ENCODE results near the gene PHIP. TPM values are rescaled to one million over a fixed set of nuclear protein-coding genes. Genes with fewer than 3 reads are reported as not detected.
A peak's percentile ranks its signal among the peaks of the same experiment; 100 is the strongest.

Gene PHIP
- total RNA-seq, 1 donor from 2014 or later = 35.2 TPM

DNA sequence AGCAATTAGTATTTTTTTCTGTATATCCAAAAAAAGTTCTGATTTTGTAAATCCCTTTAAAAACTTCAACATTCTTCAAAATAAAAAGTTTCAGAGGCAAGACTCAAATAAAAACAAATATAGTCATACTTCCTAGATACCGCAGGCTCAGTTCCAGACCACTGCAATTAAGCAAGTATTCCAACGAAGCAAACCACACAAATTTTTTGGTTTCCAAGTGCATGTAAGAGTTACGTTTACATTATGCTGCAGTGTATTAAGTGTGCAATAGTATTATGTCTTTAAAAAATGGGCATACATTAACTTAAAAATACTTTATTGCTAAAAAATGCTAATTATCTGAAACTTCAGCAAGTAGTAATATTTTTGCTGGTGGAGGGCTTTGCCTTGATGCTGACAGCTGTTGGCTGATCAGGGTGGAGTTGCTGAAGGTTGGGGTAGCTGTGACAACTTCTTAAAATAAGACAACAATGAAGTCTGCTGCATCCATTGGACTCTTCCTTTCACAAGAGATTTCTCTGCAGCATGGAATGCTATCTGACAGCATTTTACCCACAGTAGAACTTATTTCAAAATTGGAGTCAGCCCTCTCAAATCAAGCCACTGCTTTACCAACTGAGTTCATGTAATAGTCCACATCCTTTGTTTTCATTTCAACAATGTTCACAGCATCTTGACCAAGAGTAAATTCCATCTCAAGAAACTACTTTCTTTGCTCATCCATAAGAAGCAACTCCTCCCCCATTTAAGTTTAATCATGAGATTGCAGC is 46.0 kb downstream of the PHIP start:
- Mint-ChIP-seq H3K4me3 (ENCODE audit: low read depth) (no peak overlapping the region), H3K9me3 (no peaks in the 10 kb centered on the region), H3K27me3 (ENCODE audit: low read depth) (no peaks in the 10 kb centered on the region), H3K4me1 (ENCODE audit: low read depth) (peaks cover 50% of the 10 kb centered on the region), H3K27ac (no peak overlapping the region), H3K36me3 (ENCODE audit: low read depth) (peaks cover 62% of the 10 kb centered on the region)
- intact Hi-C loops (cut with micrococcal nuclease) = no loop called here
- DNase-seq (ENCODE audit: low spot score) = no peak

DNA sequence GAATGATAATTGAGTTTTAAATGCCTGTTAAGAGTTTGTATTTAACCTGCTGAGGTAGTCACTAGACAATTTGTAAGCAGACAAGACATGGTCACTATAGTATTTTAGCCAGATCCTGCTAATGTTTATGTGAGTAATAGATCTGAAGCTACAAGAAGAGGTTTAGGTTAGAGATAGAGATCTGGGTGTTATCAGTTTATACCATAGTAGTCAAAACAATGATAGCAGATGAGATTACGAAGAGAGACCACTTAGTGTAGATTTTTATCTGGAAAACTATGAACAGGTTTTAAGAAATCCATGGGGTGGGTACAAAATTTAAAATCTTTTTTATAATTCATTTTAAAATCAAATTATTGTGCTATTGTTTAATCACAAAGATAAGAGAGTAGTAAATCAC is 47.5 kb downstream of the PHIP start:
- peaks cover 46% of the 10 kb centered on the region for H3K4me1 Mint-ChIP-seq (ENCODE audit: low read depth)
- intact Hi-C loops (cut with micrococcal nuclease) = no loop called here
- H3K27ac Mint-ChIP-seq = peak overlapping the region; percentile 1
- H3K27me3 Mint-ChIP-seq (ENCODE audit: low read depth) = no peaks in the 10 kb centered on the region
- no peaks in the 10 kb centered on the region for H3K9me3 Mint-ChIP-seq
- H3K36me3 Mint-ChIP-seq (ENCODE audit: low read depth) = peaks cover 51% of the 10 kb centered on the region
- H3K4me3 Mint-ChIP-seq (ENCODE audit: low read depth) = no peak overlapping the region
- DNase-seq (ENCODE audit: low spot score) = no peak

DNA sequence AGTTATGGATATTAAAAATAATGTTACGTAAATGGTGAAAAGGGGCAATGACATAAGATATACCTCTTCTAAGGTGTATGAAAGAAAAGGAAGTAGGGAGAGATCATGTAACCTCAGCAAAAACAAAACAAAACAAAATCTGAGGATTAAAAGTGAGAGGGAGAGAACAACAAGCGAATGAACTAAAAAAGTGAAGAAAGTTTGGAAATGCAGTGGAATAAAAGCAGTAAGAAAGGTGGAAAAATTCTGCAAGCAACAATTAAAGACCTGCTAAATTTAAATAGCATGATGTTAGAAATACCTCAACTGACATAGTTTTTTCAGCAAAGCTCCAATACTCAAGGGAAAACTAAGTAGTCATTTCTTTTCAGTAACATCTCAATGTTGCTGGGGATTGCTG is 48.0 kb downstream of the PHIP start:
- H3K4me1 Mint-ChIP-seq (ENCODE audit: low read depth) = peaks cover 43% of the 10 kb centered on the region
- H3K9me3 Mint-ChIP-seq = no peaks in the 10 kb centered on the region
- intact Hi-C loops (cut with micrococcal nuclease) = no loop called here
- no peak overlapping the region for H3K27ac Mint-ChIP-seq
- no peak for DNase-seq (ENCODE audit: low spot score)
- H3K36me3 Mint-ChIP-seq (ENCODE audit: low read depth) = peaks cover 53% of the 10 kb centered on the region
- H3K4me3 Mint-ChIP-seq (ENCODE audit: low read depth) = no peak overlapping the region
- no peaks in the 10 kb centered on the region for H3K27me3 Mint-ChIP-seq (ENCODE audit: low read depth)

DNA sequence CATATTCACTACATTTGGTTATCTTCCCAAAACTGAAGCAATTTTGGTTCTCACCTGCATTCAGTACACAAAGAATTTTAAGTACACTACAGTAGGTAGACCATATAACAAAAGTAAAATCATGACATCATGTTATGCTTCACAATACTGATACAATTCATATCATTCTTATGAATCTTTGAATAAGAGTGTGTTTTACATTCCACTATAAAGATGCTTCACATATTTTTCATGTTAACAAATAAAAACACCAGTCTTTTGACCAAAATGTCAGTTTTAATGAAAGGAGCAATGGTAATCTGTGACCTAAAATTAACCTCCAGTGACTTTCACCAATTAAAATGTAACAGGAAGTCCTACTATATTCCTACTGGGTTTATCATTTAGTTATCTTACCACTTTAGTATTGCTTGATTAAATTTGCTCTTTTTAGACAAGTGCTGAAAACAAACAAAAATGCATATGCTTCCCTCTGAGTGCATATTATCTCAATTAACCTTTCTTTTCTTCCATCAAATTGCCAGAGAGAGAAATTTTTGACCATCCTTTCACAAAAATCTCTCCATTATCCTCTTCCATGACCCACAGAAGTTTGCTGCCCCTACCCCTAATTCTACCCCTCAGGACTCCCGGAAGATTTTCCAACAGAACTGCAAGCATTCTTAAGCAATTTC is 49.3 kb downstream of the PHIP start:
- no peaks in the 10 kb centered on the region for H3K27me3 Mint-ChIP-seq (ENCODE audit: low read depth)
- H3K9me3 Mint-ChIP-seq = no peaks in the 10 kb centered on the region
- intact Hi-C loops (cut with micrococcal nuclease) = no loop called here
- H3K4me3 Mint-ChIP-seq (ENCODE audit: low read depth) = no peak overlapping the region
- H3K4me1 Mint-ChIP-seq (ENCODE audit: low read depth) = peaks cover 37% of the 10 kb centered on the region
- DNase-seq (ENCODE audit: low spot score) = no peak
- H3K36me3 Mint-ChIP-seq (ENCODE audit: low read depth) = peaks cover 47% of the 10 kb centered on the region
- H3K27ac Mint-ChIP-seq = peak overlapping the region; percentile 19

DNA sequence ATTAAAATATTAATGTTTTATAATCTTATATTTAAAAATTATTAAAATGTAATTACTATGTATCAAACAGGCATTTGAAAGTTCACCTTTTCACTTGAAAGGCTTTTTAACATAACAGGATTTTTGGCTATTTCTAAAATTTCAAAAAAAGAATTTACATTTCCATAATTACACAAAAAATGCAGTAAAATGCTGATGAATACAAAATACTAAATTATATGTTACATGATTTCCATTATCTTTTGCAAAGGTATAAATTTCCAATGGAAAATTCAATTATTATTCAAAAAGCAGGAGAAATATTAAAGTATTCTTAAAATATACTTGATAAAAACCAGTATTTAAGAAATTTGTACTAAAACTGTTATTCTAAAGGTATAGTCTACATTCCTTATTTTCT is 66.1 kb downstream of the PHIP start:
- no peaks in the 10 kb centered on the region for H3K9me3 Mint-ChIP-seq
- peaks cover 65% of the 10 kb centered on the region for H3K36me3 Mint-ChIP-seq (ENCODE audit: low read depth)
- H3K4me3 Mint-ChIP-seq (ENCODE audit: low read depth) = no peak overlapping the region
- no peak for DNase-seq (ENCODE audit: low spot score)
- intact Hi-C loops (cut with micrococcal nuclease) = no loop called here
- no peaks in the 10 kb centered on the region for H3K27me3 Mint-ChIP-seq (ENCODE audit: low read depth)
- H3K27ac Mint-ChIP-seq = no peak overlapping the region
- H3K4me1 Mint-ChIP-seq (ENCODE audit: low read depth) = peaks cover 12% of the 10 kb centered on the region

DNA sequence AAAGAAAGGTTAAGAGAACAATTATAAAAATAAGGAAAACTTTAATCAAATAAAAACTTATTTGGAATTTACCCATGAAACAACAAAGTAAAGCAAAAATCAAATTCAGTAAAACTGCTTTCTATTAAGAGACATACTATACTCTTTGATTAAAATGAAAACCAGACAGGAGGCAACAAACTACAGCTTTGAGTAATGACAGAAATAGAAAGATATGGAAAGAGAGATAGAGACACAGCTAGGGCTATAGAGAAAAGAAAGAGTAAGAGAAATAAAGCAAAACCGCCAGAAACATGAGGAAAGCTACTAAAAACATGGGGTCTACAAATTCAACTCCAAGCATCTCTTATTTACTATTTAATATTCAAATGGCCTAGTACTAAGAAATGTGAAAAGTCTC is 67.6 kb downstream of the PHIP start:
- H3K4me1 Mint-ChIP-seq (ENCODE audit: low read depth) = peaks cover 15% of the 10 kb centered on the region
- no peaks in the 10 kb centered on the region for H3K9me3 Mint-ChIP-seq
- no peak overlapping the region for H3K27ac Mint-ChIP-seq
- intact Hi-C loops (cut with micrococcal nuclease) = no loop called here
- no peak for DNase-seq (ENCODE audit: low spot score)
- no peak overlapping the region for H3K4me3 Mint-ChIP-seq (ENCODE audit: low read depth)
- H3K36me3 Mint-ChIP-seq (ENCODE audit: low read depth) = peaks cover 58% of the 10 kb centered on the region
- no peaks in the 10 kb centered on the region for H3K27me3 Mint-ChIP-seq (ENCODE audit: low read depth)

DNA sequence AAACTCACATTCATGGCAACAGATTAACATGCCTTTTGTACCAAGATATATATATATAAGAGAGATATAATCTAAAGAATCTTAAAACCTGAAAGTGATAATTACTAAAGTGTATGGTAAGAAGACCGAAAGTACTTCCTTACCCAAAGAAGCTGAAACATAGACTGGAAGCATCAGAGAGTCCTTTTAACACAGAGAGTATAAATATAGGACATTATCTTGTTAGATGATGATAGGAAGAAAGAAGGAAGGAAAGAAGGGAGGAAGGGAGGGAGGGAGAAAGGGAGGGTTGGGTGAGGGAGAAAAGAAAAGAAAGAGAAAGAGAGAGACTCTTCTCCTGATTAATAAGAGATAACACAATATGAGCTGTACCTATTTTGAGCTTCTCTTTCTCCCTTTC is 68.2 kb downstream of the PHIP start:
- Mint-ChIP-seq H3K36me3 (ENCODE audit: low read depth) (peaks cover 52% of the 10 kb centered on the region), H3K9me3 (no peaks in the 10 kb centered on the region), H3K27ac (no peak overlapping the region), H3K4me3 (ENCODE audit: low read depth) (no peak overlapping the region), H3K27me3 (ENCODE audit: low read depth) (no peaks in the 10 kb centered on the region), H3K4me1 (ENCODE audit: low read depth) (peaks cover 18% of the 10 kb centered on the region)
- DNase-seq (ENCODE audit: low spot score) = no peak
- intact Hi-C loops (cut with micrococcal nuclease) = no loop called here

DNA sequence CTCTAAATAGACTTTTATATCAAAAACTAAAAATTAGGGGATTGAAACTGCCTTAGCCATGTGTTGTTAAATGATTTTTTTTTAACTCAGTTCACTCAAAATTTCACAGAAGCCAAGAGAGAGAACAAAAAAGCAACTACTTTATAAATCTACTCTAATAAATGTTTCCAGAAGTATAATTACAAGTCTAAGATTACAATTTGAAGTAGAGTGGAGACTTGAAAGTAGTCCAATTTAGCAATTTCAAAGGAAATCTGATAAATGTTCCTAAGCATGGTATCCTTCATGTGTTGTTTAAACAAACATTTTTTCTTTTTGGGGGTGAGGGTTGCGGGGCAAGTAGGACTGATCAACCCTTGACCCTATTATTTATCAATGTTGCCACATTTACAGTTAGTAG is 72.6 kb downstream of the PHIP start:
- intact Hi-C loops (cut with micrococcal nuclease) = no loop called here
- Mint-ChIP-seq H3K4me3 (ENCODE audit: low read depth) (no peak overlapping the region), H3K36me3 (ENCODE audit: low read depth) (peaks cover 56% of the 10 kb centered on the region), H3K27ac (no peak overlapping the region), H3K9me3 (no peaks in the 10 kb centered on the region), H3K27me3 (ENCODE audit: low read depth) (no peaks in the 10 kb centered on the region), H3K4me1 (ENCODE audit: low read depth) (peaks cover 14% of the 10 kb centered on the region)
- DNase-seq (ENCODE audit: low spot score) = no peak

DNA sequence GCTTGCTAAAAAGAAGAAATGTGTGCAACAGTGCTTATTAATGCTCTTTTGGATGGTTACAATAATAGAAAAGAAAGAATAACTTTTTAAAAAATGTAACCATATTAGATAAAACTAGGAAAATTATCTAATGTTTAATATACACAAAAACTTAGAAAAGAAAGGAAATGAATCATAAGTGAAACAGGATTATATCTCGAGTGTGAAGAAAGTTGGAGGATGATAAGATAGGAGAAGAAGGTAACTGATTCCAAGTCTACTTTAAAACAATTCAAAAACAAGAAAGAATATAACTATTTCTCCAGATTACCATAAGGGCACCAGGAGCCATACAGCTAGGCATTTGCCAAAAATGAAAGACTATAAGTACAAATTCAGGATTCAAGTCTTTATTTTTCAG is 73.0 kb downstream of the PHIP start:
- intact Hi-C loops (cut with micrococcal nuclease) = no loop called here
- DNase-seq (ENCODE audit: low spot score) = no peak
- no peak overlapping the region for H3K4me3 Mint-ChIP-seq (ENCODE audit: low read depth)

DNA sequence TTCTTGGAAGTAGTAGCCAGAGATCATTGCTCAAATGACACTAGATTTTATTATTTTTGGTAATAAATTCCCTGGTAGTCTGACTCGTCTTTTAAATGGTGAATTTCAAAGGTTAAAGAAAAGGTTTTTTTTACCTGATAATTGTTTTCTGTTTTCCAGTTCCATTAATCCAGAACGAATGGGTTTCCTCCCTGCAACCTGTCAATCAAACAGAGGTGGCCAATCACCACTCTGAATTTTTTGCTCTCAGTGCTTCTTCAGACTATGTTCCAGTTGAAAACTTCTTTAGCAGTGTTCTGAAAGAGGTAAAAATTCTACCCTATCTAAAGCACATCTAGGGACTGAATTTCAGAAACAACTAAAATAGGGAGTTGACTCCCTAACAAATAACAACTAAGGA is 73.8 kb downstream of the PHIP start:
- DNase-seq (ENCODE audit: low spot score) = no peak
- Mint-ChIP-seq H3K27ac (no peak overlapping the region), H3K4me1 (ENCODE audit: low read depth) (peaks cover 8% of the 10 kb centered on the region), H3K36me3 (ENCODE audit: low read depth) (peaks cover 52% of the 10 kb centered on the region), H3K27me3 (ENCODE audit: low read depth) (no peaks in the 10 kb centered on the region), H3K9me3 (no peaks in the 10 kb centered on the region), H3K4me3 (ENCODE audit: low read depth) (no peak overlapping the region)
- intact Hi-C loops (cut with micrococcal nuclease) = no loop called here

More for the DNA sequence above, 73.0 kb downstream of the PHIP start:
- Mint-ChIP-seq H3K27ac (no peak overlapping the region), H3K27me3 (ENCODE audit: low read depth) (no peaks in the 10 kb centered on the region), H3K9me3 (no peaks in the 10 kb centered on the region), H3K36me3 (ENCODE audit: low read depth) (peaks cover 54% of the 10 kb centered on the region), H3K4me1 (ENCODE audit: low read depth) (peaks cover 10% of the 10 kb centered on the region)

DNA sequence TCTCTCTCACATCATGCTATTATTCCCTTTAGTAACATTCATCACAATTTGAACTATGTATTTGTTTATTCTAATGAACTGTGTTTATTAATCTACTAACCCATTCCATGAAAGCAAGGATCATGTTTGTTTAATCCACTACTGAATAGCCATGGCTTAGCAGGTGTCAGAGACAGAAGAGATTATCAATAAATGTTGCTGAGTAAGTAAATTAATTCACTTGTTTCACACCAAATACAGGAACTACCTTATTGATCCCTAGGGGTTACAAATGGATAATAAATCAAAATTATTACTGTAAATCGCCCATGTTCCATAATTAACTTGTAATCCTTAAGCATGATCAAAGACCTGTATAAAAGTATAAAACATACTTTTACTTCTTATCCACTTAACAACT is 76.6 kb downstream of the PHIP start:
- Mint-ChIP-seq H3K27me3 (ENCODE audit: low read depth) (no peaks in the 10 kb centered on the region), H3K4me1 (ENCODE audit: low read depth) (peaks cover 6% of the 10 kb centered on the region), H3K9me3 (no peaks in the 10 kb centered on the region), H3K4me3 (ENCODE audit: low read depth) (no peak overlapping the region), H3K36me3 (ENCODE audit: low read depth) (peaks cover 62% of the 10 kb centered on the region), H3K27ac (no peak overlapping the region)
- intact Hi-C loops (cut with micrococcal nuclease) = no loop called here
- DNase-seq (ENCODE audit: low spot score) = no peak

DNA sequence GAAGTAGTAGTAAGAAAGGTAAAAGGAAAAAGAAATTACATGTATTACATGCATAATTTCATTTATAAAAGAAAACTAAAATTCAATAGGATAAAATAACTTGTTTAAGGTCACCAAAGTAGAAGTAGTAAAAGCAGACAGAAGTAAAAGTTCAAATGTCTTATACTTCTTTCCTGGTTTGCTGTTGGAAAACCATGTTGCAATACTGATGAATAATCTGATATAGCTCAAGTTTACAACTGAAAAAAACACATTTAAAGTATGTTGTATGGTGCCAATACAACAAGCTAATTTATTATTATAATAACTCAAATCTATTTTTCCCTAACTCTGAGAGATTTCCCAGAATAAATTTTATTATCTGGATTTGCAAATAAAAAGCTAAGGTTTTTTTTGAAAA is 78.3 kb downstream of the PHIP start:
- intact Hi-C loops (cut with micrococcal nuclease) = no loop called here
- no peaks in the 10 kb centered on the region for H3K27me3 Mint-ChIP-seq (ENCODE audit: low read depth)
- H3K4me3 Mint-ChIP-seq (ENCODE audit: low read depth) = no peak overlapping the region
- H3K4me1 Mint-ChIP-seq (ENCODE audit: low read depth) = peaks cover 3% of the 10 kb centered on the region
- peaks cover 74% of the 10 kb centered on the region for H3K36me3 Mint-ChIP-seq (ENCODE audit: low read depth)
- H3K27ac Mint-ChIP-seq = no peak overlapping the region
- no peaks in the 10 kb centered on the region for H3K9me3 Mint-ChIP-seq
- no peak for DNase-seq (ENCODE audit: low spot score)

DNA sequence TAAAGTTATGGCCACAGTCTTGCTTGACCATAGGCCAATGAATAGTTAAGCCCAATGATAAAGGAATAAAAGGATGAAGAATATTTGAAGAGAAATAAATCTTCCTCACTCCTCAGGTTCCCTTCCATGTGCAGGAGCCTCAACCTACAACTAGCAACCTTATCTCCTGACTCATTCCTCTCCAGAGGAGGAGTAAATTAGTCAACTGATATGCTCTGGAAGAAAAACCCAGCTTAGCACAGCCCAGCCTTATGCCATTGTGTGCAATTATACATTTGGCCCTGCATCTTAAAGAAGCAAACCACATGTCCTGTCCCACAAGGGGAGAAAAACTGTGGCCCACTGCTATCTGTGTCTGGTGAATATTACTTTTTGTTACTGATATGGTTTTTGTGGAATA is 82.1 kb downstream of the PHIP start:
- H3K27me3 Mint-ChIP-seq (ENCODE audit: low read depth) = no peaks in the 10 kb centered on the region
- no peaks in the 10 kb centered on the region for H3K9me3 Mint-ChIP-seq
- DNase-seq (ENCODE audit: low spot score) = no peak
- H3K36me3 Mint-ChIP-seq (ENCODE audit: low read depth) = peaks cover 80% of the 10 kb centered on the region
- intact Hi-C loops (cut with micrococcal nuclease) = no loop called here
- peaks cover 4% of the 10 kb centered on the region for H3K4me1 Mint-ChIP-seq (ENCODE audit: low read depth)
- no peak overlapping the region for H3K4me3 Mint-ChIP-seq (ENCODE audit: low read depth)
- H3K27ac Mint-ChIP-seq = no peak overlapping the region

All from activated T-helper 2 cell treated with anti-CD3 and anti-CD28 coated beads, Interferon-gamma antibody, Interleukin-2, Interleukin-4, amounts not matched to agents 10 μg/mL and 5 μg/mL and 100 μg/mL, durations not matched to agents 14 hours and 24 hours and 36 hours (primary cell).